ENCODE measurements around the gene ZNF771.

DNA sequence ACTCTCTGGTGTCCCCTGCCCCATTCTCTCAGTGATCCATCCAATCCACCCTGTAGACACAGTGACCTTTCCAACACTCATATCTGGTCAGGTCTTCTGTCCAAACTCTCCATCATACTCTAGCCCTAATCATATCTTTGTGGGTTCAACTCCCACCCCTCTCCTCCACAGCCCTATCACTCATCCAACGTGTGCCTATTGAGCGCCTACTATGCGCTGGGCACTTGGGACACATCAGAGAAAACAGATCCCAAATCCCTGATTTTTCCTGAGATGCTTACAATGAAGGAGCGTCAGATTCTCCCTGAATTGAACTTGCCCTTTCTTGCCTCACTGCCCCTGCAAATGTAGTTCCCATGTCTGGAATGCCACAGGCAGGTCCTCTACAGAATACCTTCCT lies 20.6 kb downstream of the ZNF771 start:
- TF ChIP-seq EZH2 (IDR thresholded peaks at IDR 0.05; ENCODE audit: borderline replicate concordance, low read depth, low read length, severe bottlenecking) (no peak), MYC (IDR thresholded peaks at IDR 0.05; ENCODE audit: low read depth, low read length) (no peak), POLR2AphosphoS5 (IDR thresholded peaks at IDR 0.05; ENCODE audit: insufficient read depth, low read depth, low read length) (no peak), GATA2 (IDR thresholded peaks at IDR 0.05; ENCODE audit: insufficient read depth, insufficient read length, low read depth, low read length) (no peak), MAX (IDR thresholded peaks at IDR 0.05; ENCODE audit: insufficient read depth, insufficient read length) (no peak), JUN (IDR thresholded peaks at IDR 0.05; ENCODE audit: borderline replicate concordance, insufficient read depth, insufficient read length, low read depth) (no peak), POLR2A (IDR thresholded peaks at IDR 0.05; ENCODE audit: low read depth, low read length) (no peak)
- TF ChIP-seq, protein P1, sequence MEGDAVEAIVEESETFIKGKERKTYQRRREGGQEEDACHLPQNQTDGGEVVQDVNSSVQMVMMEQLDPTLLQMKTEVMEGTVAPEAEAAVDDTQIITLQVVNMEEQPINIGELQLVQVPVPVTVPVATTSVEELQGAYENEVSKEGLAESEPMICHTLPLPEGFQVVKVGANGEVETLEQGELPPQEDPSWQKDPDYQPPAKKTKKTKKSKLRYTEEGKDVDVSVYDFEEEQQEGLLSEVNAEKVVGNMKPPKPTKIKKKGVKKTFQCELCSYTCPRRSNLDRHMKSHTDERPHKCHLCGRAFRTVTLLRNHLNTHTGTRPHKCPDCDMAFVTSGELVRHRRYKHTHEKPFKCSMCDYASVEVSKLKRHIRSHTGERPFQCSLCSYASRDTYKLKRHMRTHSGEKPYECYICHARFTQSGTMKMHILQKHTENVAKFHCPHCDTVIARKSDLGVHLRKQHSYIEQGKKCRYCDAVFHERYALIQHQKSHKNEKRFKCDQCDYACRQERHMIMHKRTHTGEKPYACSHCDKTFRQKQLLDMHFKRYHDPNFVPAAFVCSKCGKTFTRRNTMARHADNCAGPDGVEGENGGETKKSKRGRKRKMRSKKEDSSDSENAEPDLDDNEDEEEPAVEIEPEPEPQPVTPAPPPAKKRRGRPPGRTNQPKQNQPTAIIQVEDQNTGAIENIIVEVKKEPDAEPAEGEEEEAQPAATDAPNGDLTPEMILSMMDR (IDR thresholded peaks at IDR 0.05; ENCODE audit: extremely low read depth in 1 of 2, insufficient read depth in 1 of 2, low read depth in 1 of 2, low read length in 2 of 2) = no peak

All from endothelial cell of umbilical vein (primary cell).